B cell (primary cell): ENCODE results near the gene ZNF256.

Source experiments
- CTCF ChIP-seq: fragments of 200-600 bp; IDR thresholded peaks from one replicate; pipeline ENCODE4 v1.8.0; 2022; ENCODE audit warnings: antibody characterized with exemption, mild to moderate bottlenecking
- EZH2 ChIP-seq: IDR thresholded peaks from 2 replicates; pipeline ENCODE4 v1.6.1; 2012; ENCODE audit warnings: borderline replicate concordance, low read depth, mild to moderate bottlenecking, moderate library complexity, low read length; ENCODE audit not compliant: insufficient read depth, poor library complexity, severe bottlenecking

- no peak for TF ChIP-seq CTCF
- TF ChIP-seq EZH2: no peak
These were observed 47.2 kb downstream of the ZNF256 start for GRCh38 chr19:57900311-57900710.
